CD4-positive, alpha-beta T cell (primary cell): ENCODE results near the gene AFF2. TPM values are rescaled to one million over a fixed set of nuclear protein-coding genes. Genes with fewer than 3 reads are reported as not detected.

Source experiments
- ATAC-seq: fragments of 200-7000 bp; cut with Tn5 transposase; one replicate; pipeline ENCODE4 v1.10.0; 2022; ENCODE audit warnings: mild to moderate bottlenecking; ENCODE audit not compliant: poor library complexity
- CTCF ChIA-PET: fragments of 350-600 bp; sonication (Branson Sonifier 250); formaldehyde crosslinking; loops from one replicate; lab custom pipeline; 2021; ENCODE audit warnings: antibody characterized with exemption, inconsistent platforms; lab: Charles Lee
- POLR2A ChIA-PET: fragments of 350-600 bp; sonication (Branson Sonifier 250); formaldehyde crosslinking; loops from one replicate; lab custom pipeline; 2021; ENCODE audit warnings: antibody characterized with exemption, inconsistent platforms; lab: Charles Lee
- DNase-seq, 14 experiments: peaks; one replicate each; pipeline ENCODE4 v3.0.0-alpha.2; 2013 to 2020; ENCODE audit warnings: mixed read lengths in 2 of 14
- H3K27ac ChIP-seq, 2 donors: one replicate each; pipeline versions ENCODE4 v1.5.1 to v1.7.0; 2013; ENCODE audit warnings: low read length in 2 of 2, low read depth in 1 of 2, mild to moderate bottlenecking in 1 of 2
- H3K27me3 ChIP-seq, 2 experiments: 1 replicate in 1 of 2; 2 replicates in 1 of 2; pipeline versions ENCODE4 v1.6.1 to v1.7.0; 2013; ENCODE audit warnings: low read length in 2 of 2, control low read depth in 1 of 2, mild to moderate bottlenecking in 1 of 2, moderate library complexity in 1 of 2; ENCODE audit not compliant: insufficient read depth in 2 of 2, control insufficient read depth in 1 of 2
- H3K36me3 ChIP-seq: one replicate; pipeline ENCODE4 v1.6.1; 2013; ENCODE audit warnings: low read length, control low read depth; ENCODE audit not compliant: insufficient read depth
- H3K4me1 ChIP-seq: one replicate; pipeline ENCODE4 v1.6.1; 2013; ENCODE audit warnings: low read length, control low read depth; ENCODE audit not compliant: insufficient read depth
- H3K4me3 ChIP-seq: one replicate; pipeline ENCODE4 v1.5.1; 2013; ENCODE audit warnings: mild to moderate bottlenecking, low read length, moderate library complexity
- H3K9me3 ChIP-seq, 2 experiments: 1 replicate in 1 of 2; 2 replicates in 1 of 2; pipeline versions ENCODE4 v1.6.1 to v1.7.0; 2013; ENCODE audit warnings: low read length in 2 of 2, mild to moderate bottlenecking in 2 of 2, control low read depth in 1 of 2, moderate library complexity in 1 of 2; ENCODE audit not compliant: control insufficient read depth in 1 of 2, insufficient read depth in 1 of 2
- H3K27ac Mint-ChIP-seq: one replicate; pipeline ENCODE4 v1.8.0; 2020; ENCODE audit warnings: mixed read lengths
- H3K27me3 Mint-ChIP-seq: one replicate; pipeline ENCODE4 v1.8.0; 2021; ENCODE audit warnings: mixed read lengths
- H3K36me3 Mint-ChIP-seq: one replicate; pipeline ENCODE4 v1.8.0; 2021; ENCODE audit warnings: low read depth, mixed read lengths
- H3K4me1 Mint-ChIP-seq: one replicate; pipeline ENCODE4 v1.8.0; 2021; ENCODE audit warnings: low read depth, mixed read lengths
- H3K4me3 Mint-ChIP-seq: one replicate; pipeline ENCODE4 v1.8.0; 2020; ENCODE audit warnings: mild to moderate bottlenecking, mixed read lengths
- H3K9me3 Mint-ChIP-seq: one replicate; pipeline ENCODE4 v1.8.0; 2020; ENCODE audit warnings: mixed read lengths
- CTCF ChIP-seq: fragments of 200-600 bp; IDR thresholded peaks from one replicate; pipeline ENCODE4 v1.8.0; 2022; ENCODE audit warnings: antibody characterized with exemption, mild to moderate bottlenecking
- intact Hi-C, 2 experiments: fragments of 100-400 bp; cut with DNase I in 1 of 2; cut with micrococcal nuclease in 1 of 2; formaldehyde crosslinking; loops; one replicate each; pipeline versions ENCODE4 v1.15.1 to v1.9.0; 2023 to 2025; cut with DNase I, micrococcal nuclease
- total RNA-seq, 174 experiments: library from RNA in 2 of 174; stranded (reverse) in 2 of 174; gene quantifications; one replicate each; pipeline ENCODE4 v1.2.3 and lab custom pipeline; 2021 to 2026

Gene AFF2
- total RNA-seq, 2 experiments from 2014 or later, result 5.9 to 6.2 TPM

- Histone ChIP-seq H3K27me3 (no peaks in the 10 kb centered on the region), H3K4me3 (no peak overlapping the region), H3K9me3 (no peaks in the 10 kb centered on the region), H3K4me1 (no peaks in the 10 kb centered on the region), H3K36me3 (no peaks in the 10 kb centered on the region), H3K27ac (no peak overlapping the region)
- no peak overlapping the region for H3K27ac Mint-ChIP-seq
- H3K9me3 Mint-ChIP-seq, result no peaks in the 10 kb centered on the region
- TF ChIP-seq CTCF, result no peak
- ATAC-seq, result no peak
- ChIA-PET POLR2A (no interaction called here), CTCF (no interaction called here)
- H3K36me3 Mint-ChIP-seq, result no peaks in the 10 kb centered on the region
- H3K4me3 Mint-ChIP-seq, result no peak overlapping the region
- no peak for DNase-seq
- no peaks in the 10 kb centered on the region for H3K4me1 Mint-ChIP-seq
- intact Hi-C loops, result no loop called here
- H3K27me3 Mint-ChIP-seq, result no peaks in the 10 kb centered on the region
Measured at GRCh38 chrX:148633218-148633908, 132.9 kb downstream of the AFF2 start.

GRCh38 chrX:148634591-148634990, 134.2 kb downstream of the AFF2 start:
- H3K4me1 Mint-ChIP-seq, result no peaks in the 10 kb centered on the region
- H3K4me3 Mint-ChIP-seq, result no peak overlapping the region
- H3K9me3 Mint-ChIP-seq, result no peaks in the 10 kb centered on the region
- no peak overlapping the region for H3K27ac Mint-ChIP-seq
- H3K27me3 Mint-ChIP-seq, result no peaks in the 10 kb centered on the region
- Histone ChIP-seq H3K4me1 (no peaks in the 10 kb centered on the region), H3K27ac (no peak overlapping the region), H3K9me3 (no peaks in the 10 kb centered on the region), H3K27me3 (no peaks in the 10 kb centered on the region), H3K36me3 (no peaks in the 10 kb centered on the region), H3K4me3 (no peak overlapping the region)
- ATAC-seq (no peak), DNase-seq (no peak)
- intact Hi-C loops, result no loop called here
- CTCF ChIA-PET, result no interaction called here
- H3K36me3 Mint-ChIP-seq, result no peaks in the 10 kb centered on the region
- TF ChIP-seq CTCF, result no peak
- POLR2A ChIA-PET, result no interaction called here

GRCh38 chrX:148643460-148643859, 143.0 kb downstream of the AFF2 start:
- no peak for TF ChIP-seq CTCF
- Histone ChIP-seq H3K27me3 (no peaks in the 10 kb centered on the region), H3K36me3 (no peaks in the 10 kb centered on the region), H3K4me3 (no peak overlapping the region), H3K9me3 (no peaks in the 10 kb centered on the region), H3K27ac (no peak overlapping the region), H3K4me1 (no peaks in the 10 kb centered on the region)
- Mint-ChIP-seq H3K27ac (no peak overlapping the region), H3K27me3 (no peaks in the 10 kb centered on the region), H3K4me1 (no peaks in the 10 kb centered on the region), H3K36me3 (no peaks in the 10 kb centered on the region), H3K9me3 (no peaks in the 10 kb centered on the region), H3K4me3 (no peak overlapping the region)
- ChIA-PET CTCF (interaction anchor here (0.9 kb wide), 1 partner anchor 8 kb away, joined by 3 read pairs; no protein-coding TSS in a partner anchor), POLR2A (no interaction called here)
- DNase-seq (no peak), ATAC-seq (no peak)
- intact Hi-C loops, result no loop called here
